Psoas muscle (tissue), 8 donors: ENCODE results near the gene DOC2A. TPM values are rescaled to one million over a fixed set of nuclear protein-coding genes. Genes with fewer than 3 reads are reported as not detected.
"Not testable (repeated sequence)": the region's sequence is repeated elsewhere in the genome, so short reads cannot be mapped to it uniquely, and the experiment has no call there.

Experiments used
- ATAC-seq, 4 donors: fragments of 200-7000 bp; cut with Tn5 transposase; one replicate each; pipeline ENCODE4 v1.9.1; 2020; ENCODE audit warnings: moderate library complexity in 3 of 4, mild to moderate bottlenecking in 2 of 4
- DNase-seq, 2 donors: peaks; one replicate each; pipeline ENCODE4 v3.0.0-alpha.2; 2020
- H3K27ac ChIP-seq: fragments of 200-600 bp; one replicate; pipeline ENCODE4 v1.8.0; 2022
- H3K27me3 ChIP-seq, 3 donors: fragments of 200-600 bp in 1 of 3; one replicate each; pipeline versions ENCODE4 v1.6.1 to v1.8.0; 2013 to 2022; ENCODE audit warnings: low read length in 2 of 3, mild to moderate bottlenecking in 2 of 3, moderate library complexity in 1 of 3; ENCODE audit not compliant: insufficient read depth in 3 of 3
- H3K36me3 ChIP-seq, 2 donors: fragments of 200-600 bp in 1 of 2; one replicate each; pipeline versions ENCODE4 v1.6.1 to v1.8.0; 2013 to 2022; ENCODE audit warnings: low read depth in 1 of 2, mild to moderate bottlenecking in 1 of 2, moderate library complexity in 1 of 2; ENCODE audit not compliant: insufficient read depth in 1 of 2
- H3K4me1 ChIP-seq: fragments of 200-600 bp; one replicate; pipeline ENCODE4 v1.8.0; 2022
- H3K4me3 ChIP-seq: fragments of 200-600 bp; one replicate; pipeline ENCODE4 v1.8.0; 2022; ENCODE audit warnings: mild to moderate bottlenecking
- H3K9me3 ChIP-seq: fragments of 200-600 bp; one replicate; pipeline ENCODE4 v1.8.0; 2022
- WGBS, 3 donors: extraction: QIAGEN DNeasy Blood & Tissue Kit; methylation state at CpG; one replicate each; pipeline versions ENCODE4 v1.1.6 to v1.1.7; 2013; 5-methylcytosine and 5-hydroxymethylcytosine counted together
- intact Hi-C, 2 donors: fragments of 100-400 bp; cut with DNase I; formaldehyde crosslinking; loops; one replicate each; pipeline versions ENCODE4 v1.11.0 to v1.14.2; 2022
- polyA plus RNA-seq, 3 donors: library from polyadenylated mRNA; stranded (reverse); fragments of 200-250 nt; gene quantifications; one replicate each; pipeline ENCODE4 v1.2.3, GENCODE V29; 2013
- total RNA-seq, 4 donors: library from RNA; stranded (reverse); fragmentation: NEBNext Ultra II Directional in 2 of 4; extraction: Animal tissue kit (Norgen Biotek cat#: 25700) in 2 of 4; gene quantifications; one replicate each; pipeline versions ENCODE4 v1.2.1 to v1.2.4, GENCODE V29; 2021 to 2023
- TF ChIP-seq, protein P1 (sequence below): fragments of 200-600 bp; IDR thresholded peaks from one replicate; pipeline ENCODE4 v1.8.0; 2022; ENCODE audit warnings: antibody characterized with exemption
- donor health status: healthy with polysubstance abuse.
- donor health status: DM: no; HTN: no; CAD: no; lungs with moderate emphysema.
- donor health status: Bipolar disorder and iron deficiency.
- donor health status: healthy.
- donor health status: DM: yes; HTN: yes; CAD: no.
- donor health status: DM: no; HTN: no; CAD: no.
- donor health status: DM: no; HTN: no; CAD: no.
- donor health status: DM: yes; HTN: yes; CAD: no.

The DOC2A gene
- total and polyA plus RNA-seq, 7 donors, result 0.11 to 0.51 (median 0.15) TPM; not detected in 2

DNA sequence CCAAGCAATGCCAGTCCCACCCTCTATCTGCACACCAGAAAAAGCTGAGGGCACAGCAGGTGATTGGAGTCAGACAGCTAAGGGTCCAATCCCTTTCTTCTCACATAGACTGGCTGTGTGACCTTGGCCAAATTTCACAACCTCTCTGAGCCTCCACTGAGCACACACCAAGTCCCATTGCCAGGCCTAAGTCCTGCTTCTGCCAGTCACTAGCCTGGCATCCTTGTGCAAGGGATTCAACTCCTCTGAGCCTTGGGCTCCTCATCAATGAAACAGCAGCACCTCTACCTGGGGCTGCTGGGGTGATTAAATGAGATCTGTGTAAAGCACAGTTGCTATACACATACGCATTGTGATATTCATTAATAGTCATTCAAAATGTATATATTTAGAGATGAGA, 35.8 kb upstream of the DOC2A start:
- ATAC-seq, result no peak
- no peaks in the 10 kb centered on the region for H3K27me3 ChIP-seq
- H3K27ac ChIP-seq, result no peak overlapping the region
- intact Hi-C loops, result no loop called here
- TF ChIP-seq, protein P1, sequence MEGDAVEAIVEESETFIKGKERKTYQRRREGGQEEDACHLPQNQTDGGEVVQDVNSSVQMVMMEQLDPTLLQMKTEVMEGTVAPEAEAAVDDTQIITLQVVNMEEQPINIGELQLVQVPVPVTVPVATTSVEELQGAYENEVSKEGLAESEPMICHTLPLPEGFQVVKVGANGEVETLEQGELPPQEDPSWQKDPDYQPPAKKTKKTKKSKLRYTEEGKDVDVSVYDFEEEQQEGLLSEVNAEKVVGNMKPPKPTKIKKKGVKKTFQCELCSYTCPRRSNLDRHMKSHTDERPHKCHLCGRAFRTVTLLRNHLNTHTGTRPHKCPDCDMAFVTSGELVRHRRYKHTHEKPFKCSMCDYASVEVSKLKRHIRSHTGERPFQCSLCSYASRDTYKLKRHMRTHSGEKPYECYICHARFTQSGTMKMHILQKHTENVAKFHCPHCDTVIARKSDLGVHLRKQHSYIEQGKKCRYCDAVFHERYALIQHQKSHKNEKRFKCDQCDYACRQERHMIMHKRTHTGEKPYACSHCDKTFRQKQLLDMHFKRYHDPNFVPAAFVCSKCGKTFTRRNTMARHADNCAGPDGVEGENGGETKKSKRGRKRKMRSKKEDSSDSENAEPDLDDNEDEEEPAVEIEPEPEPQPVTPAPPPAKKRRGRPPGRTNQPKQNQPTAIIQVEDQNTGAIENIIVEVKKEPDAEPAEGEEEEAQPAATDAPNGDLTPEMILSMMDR, result no peak
- H3K4me1 ChIP-seq, result no peaks in the 10 kb centered on the region
- H3K36me3 ChIP-seq, result no peaks in the 10 kb centered on the region
- H3K9me3 ChIP-seq, result no peaks in the 10 kb centered on the region
- no peak for DNase-seq
- H3K4me3 ChIP-seq, result no peak overlapping the region
- WGBS, 3 donors, result 82 to 96% (median 88%) methylated on average over 1 of the region's 1 CpG

DNA sequence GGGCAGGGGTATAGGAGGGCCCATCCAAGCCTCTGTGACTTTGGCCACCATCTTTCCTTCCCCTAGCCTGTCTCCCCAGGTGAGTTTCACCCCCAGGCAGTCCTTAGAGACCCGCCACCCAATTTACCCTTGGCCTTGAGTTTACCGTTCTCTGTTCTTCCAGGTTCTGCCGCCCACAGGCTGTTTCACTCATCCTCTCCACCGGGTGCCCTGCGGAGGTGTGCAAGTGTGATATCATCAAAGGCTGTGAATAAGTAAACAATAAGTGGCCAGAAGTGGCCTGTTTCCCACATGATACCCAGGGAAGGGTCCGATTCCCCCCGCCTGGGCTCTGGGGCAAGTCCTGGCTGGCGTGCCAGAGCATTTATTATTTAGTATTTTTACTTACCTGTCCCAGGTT, 35.4 kb upstream of the DOC2A start:
- H3K36me3 ChIP-seq, result no peaks in the 10 kb centered on the region
- H3K9me3 ChIP-seq, result no peaks in the 10 kb centered on the region
- TF ChIP-seq, protein P1, result no peak
- no peak overlapping the region for H3K27ac ChIP-seq
- intact Hi-C loops, result no loop called here
- no peaks in the 10 kb centered on the region for H3K27me3 ChIP-seq
- DNase-seq, result no peak
- no peaks in the 10 kb centered on the region for H3K4me1 ChIP-seq
- 83 to 85% (median 84%) methylated on average over 7 to 8 of the region's 8 CpGs for WGBS, 3 donors
- no peak for ATAC-seq
- H3K4me3 ChIP-seq, result no peak overlapping the region

DNA sequence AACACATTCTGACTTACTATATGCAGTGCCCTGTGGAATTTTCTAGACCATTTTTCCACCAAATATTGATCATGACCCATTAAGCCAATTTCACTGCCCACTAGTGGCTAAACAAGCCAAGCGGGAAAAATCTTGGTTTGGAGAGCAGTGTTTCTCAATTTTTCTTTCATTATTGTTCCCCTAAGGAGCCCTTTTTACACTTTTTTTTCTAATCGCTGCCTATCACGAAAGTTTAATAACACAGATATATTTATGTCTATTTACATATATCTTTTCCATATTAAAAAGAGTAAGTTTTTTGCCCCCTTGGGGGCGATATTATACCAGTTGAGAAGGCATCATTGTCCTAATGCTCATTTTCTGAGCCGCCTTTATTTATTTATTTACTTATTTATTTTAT, 31.0 kb upstream of the DOC2A start:
- intact Hi-C loops, result loop anchor here in 1 of 2 donors (5.0 kb wide), 2 partner anchors 50 to 140 kb away; partner anchors contain the start of genes CORO1A and TBX6
- ATAC-seq, result peak in 2 of 4 donors; percentile 45 to 75
- no peak overlapping the region for H3K27ac ChIP-seq
- no peak overlapping the region for H3K4me3 ChIP-seq
- no peaks in the 10 kb centered on the region for H3K27me3 ChIP-seq
- no peaks in the 10 kb centered on the region for H3K4me1 ChIP-seq
- H3K36me3 ChIP-seq, result no peaks in the 10 kb centered on the region
- WGBS, 3 donors, result 23 to 33% (median 28%) methylated on average over 5 of the region's 5 CpGs
- no peak for DNase-seq
- TF ChIP-seq, protein P1, result peak; percentile 59
- H3K9me3 ChIP-seq, result no peaks in the 10 kb centered on the region

DNA sequence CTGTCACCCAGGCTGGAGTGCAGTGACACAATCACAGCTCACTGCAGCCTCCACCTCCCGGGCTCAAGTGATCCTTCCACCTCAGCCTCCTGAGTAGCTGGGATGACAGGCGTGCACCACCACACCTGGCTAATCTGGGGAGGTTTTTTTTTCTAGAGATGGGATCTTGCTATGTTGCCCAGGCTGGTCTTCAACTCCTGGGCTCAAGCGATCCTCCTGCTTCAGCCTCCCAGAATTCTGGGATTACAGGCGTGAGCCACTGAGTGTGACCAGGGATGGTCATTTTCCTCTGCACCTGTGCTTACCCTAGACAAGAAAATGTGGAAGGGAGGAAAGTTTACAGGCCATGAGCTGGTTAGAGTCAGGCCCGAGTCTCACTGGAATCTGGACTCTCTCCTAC, 29.9 kb upstream of the DOC2A start:
- not testable (repeated sequence) for H3K27ac ChIP-seq, H3K4me1 ChIP-seq, H3K36me3 ChIP-seq, DNase-seq, H3K9me3 ChIP-seq, ATAC-seq, H3K27me3 ChIP-seq, H3K4me3 ChIP-seq
- WGBS, 3 donors, result 84 to 87% (median 85%) methylated on average over 5 of the region's 5 CpGs
- intact Hi-C loops, result loop anchor here in 1 of 2 donors (5.0 kb wide), 2 partner anchors 52 to 142 kb away; partner anchors contain the start of genes CORO1A and TBX6

DNA sequence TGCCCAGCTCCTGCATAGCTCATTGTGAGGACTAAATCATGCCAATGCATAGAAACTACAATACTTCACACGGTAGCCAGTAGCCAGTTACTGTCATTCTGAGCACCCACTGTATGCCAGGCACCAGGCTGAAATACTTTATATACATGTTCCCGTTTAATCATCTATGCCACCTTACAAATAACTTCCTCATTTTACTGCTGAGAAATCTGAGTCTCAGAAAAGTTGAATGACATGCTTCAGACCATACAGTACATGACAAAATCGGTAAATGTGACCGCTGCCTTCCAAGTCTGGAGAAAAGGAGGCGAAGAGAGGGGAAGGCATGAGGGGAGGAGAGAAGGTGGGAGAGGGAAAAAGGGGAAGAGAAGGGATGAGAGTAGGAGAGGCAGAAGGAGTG, 29.4 kb upstream of the DOC2A start:
- no peak overlapping the region for H3K27ac ChIP-seq
- 72 to 73% (median 72%) methylated on average over 5 of the region's 5 CpGs for WGBS, 3 donors
- intact Hi-C loops, result loop anchor here in 1 of 2 donors (5.0 kb wide), 2 partner anchors 52 to 142 kb away; partner anchors contain the start of genes CORO1A and TBX6

More for the DNA sequence above, 29.4 kb upstream of the DOC2A start:
- Histone ChIP-seq H3K4me1 (no peaks in the 10 kb centered on the region), H3K9me3 (no peaks in the 10 kb centered on the region), H3K36me3 (no peaks in the 10 kb centered on the region), H3K4me3 (no peak overlapping the region), H3K27me3 (peaks cover 0 to 5% (median 0%) of the 10 kb centered on the region in 3 donors)
- DNase-seq, result no peak
- TF ChIP-seq, protein P1, result no peak
- no peak for ATAC-seq
